HepG2 (cell line): Measurements from ENCODE around the gene DPH1. TPM values are rescaled to one million over a fixed set of nuclear protein-coding genes. Genes with fewer than 3 reads are reported as not detected.

Experiments
- ATAC-seq: fragments of 200-7000 bp; cut with Tn5 transposase; 3 replicates; pipeline ENCODE4 v1.9.1; 2020; ENCODE audit warnings: mild to moderate bottlenecking, moderate library complexity
- BruUV-seq: library from RNA; stranded (reverse); fragments of 400-500 nt; replicated peaks from 2 replicates; lab custom pipeline; 2021; lab: Mats Ljungman, UMichigan
- CTCF ChIA-PET: fragments of 300-600 bp; formaldehyde crosslinking; extraction: SDS; loops from one replicate; lab custom pipeline; 2021; ENCODE audit warnings: low total read pairs, inconsistent platforms, low intra/inter-chr PET ratio; lab: Yijun Ruan, JAX
- POLR2A ChIA-PET: fragments of 350-600 bp; sonication (Branson Sonifier 250); formaldehyde crosslinking; loops from one replicate; lab custom pipeline; 2020; ENCODE audit warnings: antibody characterized with exemption, inconsistent platforms; lab: Yijun Ruan, JAX
- DNase-seq: peaks from one replicate; pipeline ENCODE4 v3.0.0-alpha.2; 2015; ENCODE audit warnings: low spot score
- FAIRE-seq: peaks from 3 replicates; lab custom pipeline; 2011; peaks lifted over from hg19 to GRCh38; lab: Jason Lieb, UNC
- H2AFZ ChIP-seq: one replicate; pipeline ENCODE4 v1.6.1; 2011; ENCODE audit warnings: low read length, inconsistent platforms
- H3K27ac ChIP-seq: fragments of 300-600 bp; 3 replicates; pipeline ENCODE4 v1.8.0; 2011; ENCODE audit warnings: mixed run types, mild to moderate bottlenecking, mixed read lengths, low read length, inconsistent platforms; ENCODE audit not compliant: insufficient read depth; ENCODE audit errors: extremely low read length
- H3K27me3 ChIP-seq, 2 experiments: fragments of 200-600 bp in 1 of 2; 2 replicates in 1 of 2; 3 replicates in 1 of 2; pipeline versions ENCODE4 v1.6.0 to v1.8.0; 2011; ENCODE audit warnings: low read length in 2 of 2, mild to moderate bottlenecking in 2 of 2, moderate library complexity in 2 of 2, inconsistent platforms in 1 of 2; ENCODE audit not compliant: insufficient read depth in 2 of 2, control insufficient read depth in 1 of 2
- H3K36me3 ChIP-seq, 2 experiments: fragments of 200-600 bp in 1 of 2; replicated peaks in 1 of 2; 2 replicates in 1 of 2; 3 replicates in 1 of 2; pipeline versions ENCODE4 v1.5.1 to v1.8.0; 2011; ENCODE audit warnings: low read length in 2 of 2, inconsistent platforms in 1 of 2; ENCODE audit not compliant: insufficient read depth in 2 of 2, control insufficient read depth in 1 of 2
- H3K4me1 ChIP-seq: 2 replicates; pipeline ENCODE4 v1.5.1; 2012; ENCODE audit warnings: low read length, inconsistent platforms; ENCODE audit not compliant: insufficient read depth
- H3K4me2 ChIP-seq: 2 replicates; pipeline ENCODE4 v1.6.0; 2011; ENCODE audit warnings: low read depth, low read length, inconsistent platforms
- H3K4me3 ChIP-seq, 3 experiments: fragments of 200-600 bp in 1 of 3; sonication (generic), shearing (Covaris generic) in 1 of 3; replicated peaks in 1 of 3; 2 replicates each; pipeline ENCODE4 v1.5.1; 2011 to 2016; ENCODE audit warnings: low read length in 3 of 3, inconsistent platforms in 2 of 3, low read depth in 2 of 3, mild to moderate bottlenecking in 2 of 3, control low read depth in 1 of 3, mixed read lengths in 1 of 3; ENCODE audit not compliant: insufficient read depth in 1 of 3
- H3K79me2 ChIP-seq: one replicate; pipeline ENCODE4 v1.6.1; 2011; ENCODE audit warnings: low read length, inconsistent platforms; ENCODE audit not compliant: insufficient read depth
- H3K9ac ChIP-seq: 2 replicates; pipeline ENCODE4 v1.6.0; 2011; ENCODE audit warnings: mild to moderate bottlenecking, low read depth, low read length, inconsistent platforms; ENCODE audit not compliant: insufficient read depth
- H3K9me3 ChIP-seq: 2 replicates; pipeline ENCODE4 v1.5.1; 2012; ENCODE audit warnings: mild to moderate bottlenecking, low read length
- H4K20me1 ChIP-seq: 2 replicates; pipeline ENCODE4 v1.6.0; 2011; ENCODE audit warnings: inconsistent platforms, mild to moderate bottlenecking, low read length, moderate library complexity; ENCODE audit not compliant: insufficient read depth
- DPF2 ChIP-seq: sonication (generic); formaldehyde crosslinking; IDR thresholded peaks from 2 replicates; pipeline ENCODE4 v1.4.0; 2020; ENCODE audit warnings: mild to moderate bottlenecking, low read depth, missing genetic modification reagents, borderline replicate concordance
- ETV5 ChIP-seq: IDR thresholded peaks from 2 replicates; pipeline ENCODE4 v1.6.1; 2018; ENCODE audit warnings: missing biosample characterization, missing genetic modification reagents, inconsistent platforms, borderline replicate concordance
- FOSL1 ChIP-seq: sonication (generic); formaldehyde crosslinking; IDR thresholded peaks from 2 replicates; pipeline ENCODE4 v1.9.0; 2021; ENCODE audit warnings: missing genetic modification reagents, borderline replicate concordance
- HOXA5 ChIP-seq: sonication (generic); formaldehyde crosslinking; IDR thresholded peaks from 2 replicates; pipeline ENCODE4 v1.4.0; 2020; ENCODE audit warnings: missing genetic modification reagents
- MAF1 ChIP-seq: sonication (generic); formaldehyde crosslinking; IDR thresholded peaks from 2 replicates; pipeline ENCODE4 v1.5.0; 2020; ENCODE audit warnings: missing genetic modification reagents, borderline replicate concordance
- SMAD9 ChIP-seq: sonication (generic); formaldehyde crosslinking; IDR thresholded peaks from 2 replicates; pipeline ENCODE4 v1.5.1; 2020; ENCODE audit warnings: mild to moderate bottlenecking, missing genetic modification reagents
- ZNF256 ChIP-seq: sonication (generic); formaldehyde crosslinking; conservative IDR thresholded peaks from 2 replicates; pipeline ENCODE4 v1.4.0; 2020; ENCODE audit warnings: missing genetic modification reagents
- ZNF30 ChIP-seq: sonication (generic); formaldehyde crosslinking; IDR thresholded peaks from 2 replicates; pipeline ENCODE4 v1.5.0; 2020; ENCODE audit warnings: mild to moderate bottlenecking, missing genetic modification reagents
- ZNF350 ChIP-seq: sonication (generic); formaldehyde crosslinking; IDR thresholded peaks from 2 replicates; pipeline ENCODE4 v1.4.0; 2020; ENCODE audit warnings: mild to moderate bottlenecking, low read depth, missing genetic modification reagents, borderline replicate concordance
- ZNF382 ChIP-seq: sonication (generic); formaldehyde crosslinking; IDR thresholded peaks from 2 replicates; pipeline ENCODE4 v1.5.0; 2020; ENCODE audit warnings: missing genetic modification reagents, mild to moderate bottlenecking, borderline replicate concordance
- ZNF589 ChIP-seq: sonication (generic); formaldehyde crosslinking; conservative IDR thresholded peaks from 2 replicates; pipeline ENCODE4 v1.8.0; 2022; ENCODE audit warnings: mild to moderate bottlenecking, moderate library complexity, missing genetic modification reagents
- ZNF614 ChIP-seq: IDR thresholded peaks from 2 replicates; pipeline ENCODE4 v1.6.1; 2018; ENCODE audit warnings: missing biosample characterization, missing genetic modification reagents, inconsistent platforms, borderline replicate concordance
- ZNF7 ChIP-seq: IDR thresholded peaks from 2 replicates; pipeline ENCODE4 v1.6.1; 2016; ENCODE audit warnings: missing biosample characterization, missing genetic modification reagents
- ZNF703 ChIP-seq: sonication (generic); formaldehyde crosslinking; IDR thresholded peaks from 2 replicates; pipeline ENCODE4 v1.5.1; 2020; ENCODE audit warnings: missing genetic modification reagents, mild to moderate bottlenecking, moderate library complexity, borderline replicate concordance
- ZSCAN20 ChIP-seq: sonication (generic); formaldehyde crosslinking; IDR thresholded peaks from 2 replicates; pipeline ENCODE4 v1.4.0; 2020; ENCODE audit warnings: missing genetic modification reagents, mild to moderate bottlenecking, borderline replicate concordance
- ZSCAN25 ChIP-seq: sonication (generic); formaldehyde crosslinking; IDR thresholded peaks from 2 replicates; pipeline ENCODE4 v1.8.0; 2022; ENCODE audit warnings: mild to moderate bottlenecking, missing genetic modification reagents
- WGBS: methylation state at CpG from one replicate; pipeline ENCODE4 v1.1.6; 2017; ENCODE audit warnings: low lambda C conversion rate; 5-methylcytosine and 5-hydroxymethylcytosine counted together
- in situ Hi-C: cut with HindIII; loops from 2 replicates; pipeline ENCODE4 v1.10.0; 2017; ENCODE audit warnings: low pct_unique_long_range_greater_than_20kb; ENCODE audit not compliant: extremely low pct_ligation_motif_present
- intact Hi-C: fragments of 100-400 bp; cut with micrococcal nuclease; formaldehyde crosslinking; loops from one replicate; pipeline ENCODE4 v1.10.0; 2022; ENCODE audit not compliant: unreplicated experiment
- polyA plus RNA-seq, 8 experiments: library from polyadenylated mRNA; depleted of rRNA in 3 of 8; stranded (reverse) in 7 of 8; unstranded in 1 of 8; fragments of >200 nt; fragmentation: Illumina TruSeq in 4 of 8; extraction: Trizol in 4 of 8; gene quantifications; 2 replicates each; pipeline versions ENCODE4 v1.2.1 to v1.2.3, GENCODE V29; 2011 to 2016; ENCODE audit warnings: low read depth in 4 of 8, missing spikeins in 1 of 8, mixed read lengths in 1 of 8; ENCODE audit not compliant: insufficient read depth in 1 of 8
- total RNA-seq, 5 experiments: library from RNA; depleted of rRNA; stranded (reverse); fragments of >200 nt; fragmentation: Illumina TruSeq; extraction: Trizol; gene quantifications; 2 replicates each; pipeline ENCODE4 v1.2.3, GENCODE V29; 2016; ENCODE audit warnings: low read depth in 1 of 5
- TF ChIP-seq, protein P1 (sequence below): sonication (generic); formaldehyde crosslinking; IDR thresholded peaks from 2 replicates; pipeline ENCODE4 v1.4.0; 2020; ENCODE audit warnings: mild to moderate bottlenecking, missing genetic modification reagents, borderline replicate concordance
- TF ChIP-seq, protein P2 (sequence below): IDR thresholded peaks from 2 replicates; pipeline ENCODE4 v1.6.1; 2016; ENCODE audit warnings: missing compliant biosample characterization, missing genetic modification reagents, borderline replicate concordance

Gene DPH1
- total and polyA plus RNA-seq, 2 of the 13 experiments (the other 11 are each of a cell fraction or from before 2014, with no cell fraction given) = 25.3 to 42.8 TPM

DNA sequence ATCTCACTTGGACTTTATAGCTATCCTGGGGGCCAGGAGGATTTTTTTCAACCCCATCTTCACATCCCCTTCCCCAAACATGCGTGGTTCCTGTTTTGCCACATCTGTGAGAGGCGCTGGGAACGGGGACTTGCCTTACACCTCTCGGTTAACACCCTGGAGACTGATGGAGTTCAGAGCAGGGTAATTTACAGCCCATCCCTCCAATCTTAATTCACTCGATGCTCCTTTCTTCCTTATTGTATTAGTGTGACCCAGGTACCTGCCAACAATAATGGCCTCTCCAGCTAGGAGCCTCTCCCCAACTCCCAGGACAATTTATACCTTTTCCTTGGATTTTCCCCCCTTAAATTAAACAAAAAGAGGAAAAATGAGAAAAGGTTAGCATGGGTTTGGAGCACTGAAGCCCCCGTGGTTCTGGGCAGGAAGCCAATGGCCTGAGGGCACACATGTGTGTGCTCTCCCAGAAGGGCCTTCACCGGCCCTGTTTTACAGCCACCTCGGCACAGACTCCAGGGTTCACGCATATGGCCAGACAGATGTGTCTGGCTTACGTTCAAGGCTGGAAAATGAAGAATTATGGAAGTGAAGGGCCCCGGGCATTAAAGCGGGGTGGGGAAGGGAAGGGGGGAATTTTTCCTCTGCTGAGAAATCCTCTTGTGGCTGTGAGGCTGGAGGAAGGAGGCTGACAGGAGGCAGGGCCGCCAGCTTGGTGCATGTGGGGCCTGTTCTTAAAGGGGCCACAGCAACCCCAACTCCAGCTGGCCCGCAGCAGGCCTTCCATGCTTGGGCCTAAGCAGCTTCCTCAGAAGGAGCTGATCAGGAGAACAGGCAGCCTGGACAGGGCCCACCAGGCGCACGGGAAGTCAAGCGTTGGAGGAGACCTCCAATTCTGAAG, 46.4 kb downstream of the DPH1 start (continued):
- no peak for TF ChIP-seq FOSL1 (CRISPR knock-in tag)
- no peak for TF ChIP-seq ZSCAN25 (CRISPR knock-in tag)
- no peak for TF ChIP-seq ZSCAN20
- no peak for TF ChIP-seq ETV5 (CRISPR knock-in tag)
- no peak for TF ChIP-seq HOXA5
- TF ChIP-seq, protein P1, sequence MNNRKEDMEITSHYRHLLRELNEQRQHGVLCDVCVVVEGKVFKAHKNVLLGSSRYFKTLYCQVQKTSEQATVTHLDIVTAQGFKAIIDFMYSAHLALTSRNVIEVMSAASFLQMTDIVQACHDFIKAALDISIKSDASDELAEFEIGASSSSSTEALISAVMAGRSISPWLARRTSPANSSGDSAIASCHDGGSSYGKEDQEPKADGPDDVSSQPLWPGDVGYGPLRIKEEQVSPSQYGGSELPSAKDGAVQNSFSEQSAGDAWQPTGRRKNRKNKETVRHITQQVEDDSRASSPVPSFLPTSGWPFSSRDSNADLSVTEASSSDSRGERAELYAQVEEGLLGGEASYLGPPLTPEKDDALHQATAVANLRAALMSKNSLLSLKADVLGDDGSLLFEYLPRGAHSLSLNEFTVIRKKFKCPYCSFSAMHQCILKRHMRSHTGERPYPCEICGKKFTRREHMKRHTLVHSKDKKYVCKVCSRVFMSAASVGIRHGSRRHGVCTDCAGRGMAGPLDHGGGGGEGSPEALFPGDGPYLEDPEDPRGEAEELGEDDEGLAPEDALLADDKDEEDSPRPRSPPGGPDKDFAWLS (CRISPR knock-in tag) = no peak
- no peak for TF ChIP-seq ZNF589 (CRISPR knock-in tag)

DNA sequence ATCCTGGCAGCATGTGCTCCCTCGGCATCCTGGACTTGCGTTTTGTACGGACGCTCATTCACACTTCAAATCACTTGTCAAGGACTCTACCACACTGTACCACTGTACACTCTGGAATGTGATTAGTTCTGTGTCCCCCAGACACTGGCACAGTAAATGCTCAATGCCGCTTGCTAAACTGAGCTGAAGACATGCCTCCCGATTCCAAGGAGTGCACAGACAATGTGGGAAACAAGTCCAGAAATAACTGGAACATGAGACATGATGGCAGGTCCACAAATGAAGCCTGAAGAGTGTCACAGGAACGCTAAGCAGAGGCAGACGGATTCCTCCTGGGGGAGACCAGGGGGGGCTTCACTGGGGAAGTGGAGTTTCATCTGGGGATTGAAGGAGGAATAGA, 47.1 kb downstream of the DPH1 start:
- Histone ChIP-seq H3K36me3 (peaks cover 16 to 45% of the 10 kb centered on the region in 2 experiments; a peak in 4 of 5 replicates), H4K20me1 (no peaks in the 10 kb centered on the region), H3K79me2 (no peaks in the 10 kb centered on the region), H3K4me2 (no peak overlapping the region), H3K4me1 (no peaks in the 10 kb centered on the region), H3K27ac (no peak overlapping the region), H3K9ac (no peak overlapping the region), H3K9me3 (no peaks in the 10 kb centered on the region), H2AFZ (no peak overlapping the region), H3K4me3 (no peak overlapping the region), H3K27me3 (no peaks in the 10 kb centered on the region)
- no TSS peak for BruUV-seq
- WGBS = 96% methylated on average over 8 of the region's 8 CpGs
- FAIRE-seq (no peak), ATAC-seq (no peak), DNase-seq (no peak)
- in situ Hi-C loops (no loop called here), intact Hi-C loops (no loop called here)
- ChIA-PET CTCF (no interaction called here), POLR2A (no interaction called here)
- no peak for TF ChIP-seq ZNF614 (CRISPR knock-in tag)
- no peak for TF ChIP-seq ZNF703
- no peak for TF ChIP-seq ZNF382 (CRISPR knock-in tag)
- TF ChIP-seq, protein P2, sequence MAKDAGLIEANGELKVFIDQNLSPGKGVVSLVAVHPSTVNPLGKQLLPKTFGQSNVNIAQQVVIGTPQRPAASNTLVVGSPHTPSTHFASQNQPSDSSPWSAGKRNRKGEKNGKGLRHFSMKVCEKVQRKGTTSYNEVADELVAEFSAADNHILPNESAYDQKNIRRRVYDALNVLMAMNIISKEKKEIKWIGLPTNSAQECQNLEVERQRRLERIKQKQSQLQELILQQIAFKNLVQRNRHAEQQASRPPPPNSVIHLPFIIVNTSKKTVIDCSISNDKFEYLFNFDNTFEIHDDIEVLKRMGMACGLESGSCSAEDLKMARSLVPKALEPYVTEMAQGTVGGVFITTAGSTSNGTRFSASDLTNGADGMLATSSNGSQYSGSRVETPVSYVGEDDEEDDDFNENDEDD = no peak
- TF ChIP-seq ZNF256 = no peak
- no peak for TF ChIP-seq MAF1 (CRISPR knock-in tag)
- no peak for TF ChIP-seq ZNF30 (CRISPR knock-in tag)
- no peak for TF ChIP-seq ZNF350 (CRISPR knock-in tag)
- TF ChIP-seq ZNF7 = no peak
- TF ChIP-seq DPF2 (CRISPR knock-in tag) = no peak
- TF ChIP-seq SMAD9 (CRISPR knock-in tag) = no peak
